Stimulated activated CD8-positive, alpha-beta memory T cell treated with anti-CD3 and anti-CD28 coated beads, Interleukin-12 subunit alpha, Interleukin-12 subunit beta, amount 100 ng/mL, for 4 hours (primary cell): ENCODE data around the gene ABCA9.
"Not testable (repeated sequence)": the region's sequence is repeated elsewhere in the genome, so short reads cannot be mapped to it uniquely, and the experiment has no call there.

Experiments used
- DNase-seq: peaks from one replicate; pipeline ENCODE4 v3.0.0-alpha.2; 2020; ENCODE audit warnings: low read depth

ABCA9 gene

GRCh38 chr17:69060822-69061221, at the start of gene ABCA9:
TSS of gene ABCA9 (minus strand) at chr17:69060927. CDS start at chr17:69051126, 9,801 bp downstream.
- no peak for DNase-seq

- no peak for DNase-seq
Observed at GRCh38 chr17:69105907-69106730, 45.4 kb upstream of the ABCA9 start.

DNA sequence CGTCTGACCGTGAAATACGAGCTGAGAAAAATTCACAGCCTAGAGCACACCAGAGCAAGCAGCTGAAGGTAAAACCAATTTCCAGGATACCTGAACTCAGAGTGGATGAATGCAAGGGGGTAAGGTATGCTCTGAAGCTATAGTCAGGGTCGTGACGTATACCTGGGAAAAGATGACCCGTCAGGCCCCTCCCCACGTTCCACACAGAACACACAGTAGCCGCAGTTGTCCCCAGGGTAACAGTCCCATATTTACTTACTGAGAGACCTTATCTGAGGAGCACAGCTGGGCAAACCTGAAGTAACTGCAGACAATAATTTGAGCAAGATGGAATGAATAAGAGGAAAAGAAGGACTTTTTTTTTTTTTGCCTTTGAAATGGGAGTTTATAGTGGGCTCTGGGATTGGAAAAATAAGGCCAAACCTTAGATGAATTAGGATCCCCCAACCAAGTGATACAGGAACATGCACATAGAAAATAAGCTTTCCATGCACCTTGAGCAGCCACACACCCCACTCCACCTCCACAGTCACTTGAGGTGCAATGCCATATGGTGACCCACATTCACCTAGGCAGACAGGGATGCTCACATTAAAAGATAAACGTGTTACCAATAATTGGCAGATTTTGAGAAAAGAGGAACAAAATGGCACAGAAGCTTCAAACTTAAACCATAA, 43.0 kb upstream of the ABCA9 start:
- no peak for DNase-seq

DNA sequence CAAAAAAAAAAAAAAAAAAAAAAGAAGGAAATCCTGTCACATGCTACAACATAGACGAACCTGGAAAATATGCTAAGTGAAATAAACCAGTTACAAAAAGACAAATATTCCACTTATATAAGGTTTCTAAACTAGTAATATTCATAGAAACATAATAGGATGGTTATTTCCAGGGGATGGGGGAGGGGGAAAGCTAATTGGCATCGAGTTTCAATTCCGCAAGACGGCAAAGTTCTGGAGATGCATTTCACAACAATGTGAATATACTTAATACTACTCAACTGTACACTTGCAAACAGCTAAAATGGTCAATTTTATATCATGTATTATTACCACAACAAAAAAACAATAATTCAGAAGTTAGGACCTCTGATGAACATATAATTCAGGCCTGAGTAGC, 37.9 kb upstream of the ABCA9 start:
- no peak for DNase-seq

DNA sequence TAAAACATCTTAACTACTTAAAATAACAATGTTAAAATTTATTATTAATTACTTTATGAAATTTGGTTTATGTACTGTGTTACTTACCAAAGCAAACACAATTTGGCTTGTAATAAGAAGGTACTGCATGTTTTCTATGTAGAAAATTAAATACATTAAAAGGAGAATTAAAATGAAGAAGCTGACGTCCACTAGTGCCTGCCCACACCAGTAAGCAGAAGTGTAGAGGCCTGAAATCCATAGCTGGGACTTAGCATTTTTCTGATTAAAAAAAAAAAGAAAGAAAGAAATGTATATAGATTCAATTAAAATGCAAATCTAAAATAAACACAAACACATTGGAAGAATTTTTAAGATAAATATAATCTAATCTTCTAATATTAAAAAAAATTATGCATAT, 35.8 kb upstream of the ABCA9 start:
- DNase-seq: no peak

DNA sequence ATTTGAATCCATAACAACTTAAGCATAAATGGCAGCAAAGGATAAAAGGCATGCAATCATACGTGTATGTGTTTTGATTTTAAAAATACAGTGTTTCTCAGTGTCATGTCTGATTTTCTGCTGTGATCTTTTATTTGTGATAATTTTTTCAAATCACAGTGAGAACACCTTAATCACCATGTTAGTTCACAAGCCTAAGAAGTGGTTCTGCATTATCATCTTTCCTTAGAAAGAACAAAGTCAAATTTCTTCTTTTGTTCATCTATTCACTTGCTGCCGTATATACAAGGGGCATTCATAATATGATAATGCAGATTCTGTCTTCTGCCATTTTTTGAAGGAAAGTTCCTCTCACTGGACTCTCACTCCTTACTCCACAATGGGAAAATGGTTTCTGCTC, 33.3 kb upstream of the ABCA9 start:
- no peak for DNase-seq

- no peak for DNase-seq
Observed at GRCh38 chr17:69093279-69093789, 32.6 kb upstream of the ABCA9 start.

- DNase-seq: no peak
Observed at GRCh38 chr17:69090365-69090764, 29.6 kb upstream of the ABCA9 start.

GRCh38 chr17:69088643-69089200, 28.0 kb upstream of the ABCA9 start:
- DNase-seq: no peak

- DNase-seq: no peak
Observed at GRCh38 chr17:69086641-69087040, 25.9 kb upstream of the ABCA9 start.

DNA sequence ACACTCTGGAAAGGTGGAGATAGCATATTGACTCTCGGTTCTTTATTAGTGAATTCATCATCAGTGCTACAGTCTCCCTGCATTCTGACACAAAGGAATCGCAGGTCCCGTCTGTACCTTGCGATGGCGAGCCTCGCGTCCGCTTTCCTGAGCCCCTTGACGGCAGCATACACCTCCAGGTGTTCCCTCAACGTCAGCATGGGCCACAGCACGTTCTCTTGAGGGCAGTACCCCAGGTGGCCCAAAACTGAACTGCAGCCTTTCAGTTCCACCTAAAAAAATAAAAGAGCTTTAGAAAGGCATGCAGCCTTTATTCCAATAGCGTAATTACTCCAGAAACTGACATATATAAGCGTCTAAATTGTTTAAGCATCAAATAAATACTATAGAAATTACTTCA, 24.2 kb upstream of the ABCA9 start:
- no peak for DNase-seq

DNA sequence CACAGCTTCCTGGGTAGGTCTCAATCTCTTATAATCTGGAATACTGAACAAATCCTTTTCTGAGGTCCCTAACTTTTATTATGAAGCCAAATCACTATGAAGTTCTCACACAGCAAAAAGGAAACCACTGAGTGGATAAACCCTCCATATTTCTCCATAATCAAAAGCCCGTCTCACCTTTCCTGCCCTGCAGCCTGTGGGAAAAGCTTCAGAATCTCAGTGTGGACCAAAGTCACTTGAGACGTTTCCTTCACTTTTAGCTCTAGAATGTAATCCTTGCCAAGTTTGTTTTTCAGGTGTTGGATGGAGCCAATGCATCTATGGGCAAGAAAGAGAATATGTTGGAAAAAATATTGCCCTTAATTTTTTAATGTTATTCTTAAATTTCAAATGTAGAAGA, 22.0 kb upstream of the ABCA9 start:
- DNase-seq: no peak

DNA sequence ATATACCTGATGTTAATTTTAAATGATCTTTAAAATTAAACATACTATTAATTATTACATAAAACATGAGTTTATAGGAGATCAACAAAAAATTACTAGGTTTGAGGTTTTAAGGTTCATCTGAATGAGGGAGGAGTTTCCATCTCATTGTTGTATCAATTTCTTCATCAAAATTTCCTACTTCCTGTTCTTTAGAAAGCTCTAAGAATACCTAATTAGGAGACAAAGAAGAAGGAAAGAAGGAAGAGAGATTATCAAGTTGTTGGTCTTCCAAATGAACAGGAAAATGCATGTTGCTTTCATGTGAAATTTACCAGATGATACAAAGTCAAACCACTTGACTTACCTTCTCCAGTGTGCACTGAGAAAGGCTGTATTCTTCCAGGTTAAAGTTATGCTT, 18.1 kb upstream of the ABCA9 start:
- no peak for DNase-seq

DNA sequence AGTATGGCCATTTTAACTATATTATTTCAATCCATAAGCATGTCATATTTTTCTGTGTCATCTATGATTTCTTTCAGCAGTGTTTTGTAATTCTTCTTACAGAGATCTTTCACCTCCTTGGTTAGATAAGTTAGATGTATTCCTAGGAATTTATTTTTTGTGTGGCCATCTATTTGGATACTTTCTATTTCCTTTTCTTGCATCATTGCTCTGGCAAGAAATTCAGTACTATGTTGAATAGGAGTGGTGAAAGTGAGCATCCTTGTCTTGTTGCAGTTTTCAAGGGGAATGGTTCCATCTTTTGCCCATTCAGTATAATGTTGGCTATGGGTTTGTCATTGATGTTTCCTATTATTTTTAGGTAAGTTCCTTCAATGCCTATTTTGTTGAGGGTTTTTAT, 15.1 kb upstream of the ABCA9 start:
- DNase-seq: no peak

- not testable (repeated sequence) for DNase-seq
Observed at GRCh38 chr17:69073392-69073791, 12.7 kb upstream of the ABCA9 start.

GRCh38 chr17:69072803-69073256, 12.1 kb upstream of the ABCA9 start:
- not testable (repeated sequence) for DNase-seq

DNA sequence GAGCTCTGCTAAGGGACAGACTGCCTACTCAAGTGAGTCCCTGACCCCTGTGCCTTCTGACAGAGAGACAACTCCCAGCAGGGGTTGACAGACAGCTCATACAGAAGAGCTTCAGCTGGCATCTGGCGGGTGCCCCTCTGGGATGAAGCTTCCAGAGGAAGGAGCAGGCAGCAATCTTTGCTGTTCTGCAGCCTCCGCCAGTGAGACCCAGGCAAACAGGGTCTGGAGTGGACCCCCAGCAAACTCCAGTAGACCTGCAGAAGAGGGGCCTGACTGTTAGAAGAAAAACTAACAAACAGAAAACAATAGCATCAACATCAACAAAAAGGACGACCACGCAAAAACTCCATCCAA, 10.5 kb upstream of the ABCA9 start:
- not testable (repeated sequence) for DNase-seq

DNA sequence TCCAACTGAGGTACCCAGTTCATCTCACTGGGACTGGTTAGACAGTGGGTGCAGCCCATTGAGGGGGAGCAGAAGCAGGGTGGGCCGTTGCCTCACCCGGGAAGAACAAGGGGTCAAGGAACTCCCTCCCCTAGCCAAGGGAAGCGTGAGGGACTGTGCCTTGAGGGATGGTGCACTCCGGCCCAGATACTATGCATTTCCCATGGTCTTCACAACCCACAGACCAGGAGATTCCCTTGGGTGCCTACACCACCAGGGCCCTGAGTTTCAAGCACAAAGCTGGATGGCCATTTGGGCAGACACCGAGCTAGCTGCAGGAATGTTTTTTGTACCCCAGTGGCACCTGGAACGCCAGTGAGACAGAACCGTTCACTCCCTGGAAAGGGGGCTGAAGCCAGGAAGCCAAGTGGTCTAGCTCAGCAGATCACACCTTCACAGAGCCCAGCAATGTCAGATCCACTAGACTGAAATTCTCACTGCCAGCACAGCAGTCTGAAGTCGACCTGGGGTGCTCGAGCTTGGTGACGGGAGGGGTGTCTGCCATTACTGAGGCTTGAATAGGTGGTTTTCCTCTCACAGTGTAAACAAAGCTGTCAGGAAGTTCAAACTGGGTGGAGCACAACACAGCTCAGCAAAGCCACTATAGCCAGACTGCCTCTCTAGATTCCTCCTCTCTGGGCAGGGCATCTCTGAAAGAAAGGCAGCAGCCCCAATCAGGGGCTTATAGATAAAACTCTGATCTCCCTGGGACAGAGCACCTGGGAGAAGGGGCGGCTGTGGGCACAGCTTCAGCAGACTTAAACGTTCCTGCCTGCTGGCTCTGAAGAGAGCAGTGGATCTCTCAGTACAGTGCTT, 9.9 kb upstream of the ABCA9 start:
- not testable (repeated sequence) for DNase-seq

DNA sequence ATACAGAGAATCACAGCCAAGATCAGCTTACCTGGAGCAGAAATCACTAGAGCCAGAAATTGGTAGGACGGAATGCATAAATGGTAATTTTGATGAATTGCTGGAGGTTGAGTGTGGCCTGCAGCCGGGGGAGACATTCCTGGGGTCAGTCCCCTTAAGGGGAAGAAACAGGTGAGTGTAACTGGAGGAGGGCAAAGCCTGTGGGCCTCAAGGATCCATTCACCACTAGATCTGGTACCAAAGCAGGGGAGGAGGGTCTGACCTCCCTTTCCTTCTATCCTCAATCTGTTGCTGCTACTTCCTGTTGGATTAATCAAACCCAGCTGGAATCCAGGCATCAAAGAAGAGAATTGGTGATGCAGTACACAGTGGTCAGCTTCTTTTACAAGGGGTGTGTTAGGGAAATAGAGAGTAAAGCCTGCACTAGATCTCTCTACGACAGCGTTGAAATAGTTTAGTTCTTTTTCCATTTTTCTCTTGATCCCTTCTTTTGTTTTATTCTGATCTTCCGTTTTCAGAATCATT, 8.6 kb upstream of the ABCA9 start:
- DNase-seq: no peak

GRCh38 chr17:69067274-69068047, 6.7 kb upstream of the ABCA9 start:
- no peak for DNase-seq

DNA sequence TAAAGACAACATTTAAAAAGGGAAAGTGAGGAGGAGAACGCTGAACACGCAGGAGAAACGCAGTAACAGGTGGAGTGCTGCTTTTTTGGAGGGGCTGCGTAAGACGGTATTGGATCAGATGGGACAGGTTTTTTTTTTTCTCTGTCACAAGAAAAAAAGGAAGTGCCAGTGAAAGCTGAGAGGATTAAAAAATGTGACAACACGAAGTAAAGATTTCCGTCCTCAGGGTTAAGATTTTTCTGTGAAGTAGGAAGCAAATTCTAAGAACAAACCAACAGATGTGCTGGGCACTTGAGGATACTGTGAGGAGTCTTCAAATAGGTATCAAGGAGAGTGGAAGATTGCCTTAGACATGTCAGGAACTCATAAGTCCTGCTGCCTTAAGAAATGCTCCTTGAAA, 5.8 kb upstream of the ABCA9 start:
- DNase-seq: no peak
